Spinal cord (tissue), 10 donors: ENCODE data around the gene FFAR2. TPM values are rescaled to one million over a fixed set of nuclear protein-coding genes. Genes with fewer than 3 reads are reported as not detected.

Experiments
- DNase-seq, 6 donors: peaks; one replicate each; pipeline versions ENCODE4 v3.0.0 to v3.0.0-alpha.2; 2013 to 2015; ENCODE audit warnings: low spot score in 6 of 6, low read depth in 4 of 6
- H3K27ac ChIP-seq: one replicate; pipeline ENCODE4 v1.5.1; 2013; ENCODE audit warnings: low read depth, low read length, control low read depth
- H3K27me3 ChIP-seq: one replicate; pipeline ENCODE4 v1.6.1; 2013; ENCODE audit warnings: low read length; ENCODE audit not compliant: control insufficient read depth, insufficient read depth
- H3K36me3 ChIP-seq: one replicate; pipeline ENCODE4 v1.6.1; 2013; ENCODE audit warnings: low read length; ENCODE audit not compliant: control insufficient read depth, insufficient read depth
- H3K4me1 ChIP-seq: one replicate; pipeline ENCODE4 v1.6.1; 2013; ENCODE audit warnings: low read length; ENCODE audit not compliant: control insufficient read depth, insufficient read depth
- H3K4me3 ChIP-seq: one replicate; pipeline ENCODE4 v1.5.1; 2013; ENCODE audit warnings: low read depth, low read length, control low read depth
- H3K9me3 ChIP-seq: one replicate; pipeline ENCODE4 v1.6.1; 2013; ENCODE audit warnings: low read length; ENCODE audit not compliant: control insufficient read depth, insufficient read depth
- WGBS: methylation state at CpG from one replicate; pipeline ENCODE4 v1.1.5; 2013; ENCODE audit warnings: missing lambda C conversion rate; ENCODE audit not compliant: insufficient coverage; 5-methylcytosine and 5-hydroxymethylcytosine counted together
- polyA plus RNA-seq, 2 donors: library from polyadenylated mRNA; unstranded; fragments of 120-200 nt; gene quantifications; one replicate each; pipeline ENCODE4 v1.2.1, GENCODE V29; 2013; ENCODE audit not compliant: insufficient read length in 2 of 2
- total RNA-seq, 2 donors: library from RNA; depleted of rRNA in 1 of 2; stranded (reverse); fragments of 120-200 nt in 1 of 2; fragments of >200 nt in 1 of 2; gene quantifications; one replicate each; pipeline versions ENCODE4 v1.2.3 to v1.2.4, GENCODE V29; 2013 to 2014
- donor health status: healthy.

FFAR2 gene
- total and polyA plus RNA-seq, 4 donors, result 0.11 to 0.69 (median 0.39) TPM

- 60% methylated on average over 1 of the region's 3 CpGs for WGBS
- no peak for DNase-seq
- H3K4me3 ChIP-seq, result no peak overlapping the region
- no peaks in the 10 kb centered on the region for H3K36me3 ChIP-seq
- peak overlapping the region; percentile 50 for H3K27ac ChIP-seq
- peaks cover 27% of the 10 kb centered on the region for H3K4me1 ChIP-seq
- H3K9me3 ChIP-seq, result no peaks in the 10 kb centered on the region
- H3K27me3 ChIP-seq, result no peaks in the 10 kb centered on the region
Measured at GRCh38 chr19:35435896-35436295, 12.2 kb upstream of the FFAR2 start.

- H3K36me3 ChIP-seq, result no peaks in the 10 kb centered on the region
- H3K4me3 ChIP-seq, result no peak overlapping the region
- no peaks in the 10 kb centered on the region for H3K9me3 ChIP-seq
- H3K27ac ChIP-seq, result peak overlapping the region; percentile 57
- H3K4me1 ChIP-seq, result peaks cover 27% of the 10 kb centered on the region
- no peaks in the 10 kb centered on the region for H3K27me3 ChIP-seq
- WGBS, result 34% methylated on average over 11 of the region's 17 CpGs
- peak in 1 of 6 donors; percentile 60 for DNase-seq
Measured at GRCh38 chr19:35436477-35437405, 11.3 kb upstream of the FFAR2 start.

DNA sequence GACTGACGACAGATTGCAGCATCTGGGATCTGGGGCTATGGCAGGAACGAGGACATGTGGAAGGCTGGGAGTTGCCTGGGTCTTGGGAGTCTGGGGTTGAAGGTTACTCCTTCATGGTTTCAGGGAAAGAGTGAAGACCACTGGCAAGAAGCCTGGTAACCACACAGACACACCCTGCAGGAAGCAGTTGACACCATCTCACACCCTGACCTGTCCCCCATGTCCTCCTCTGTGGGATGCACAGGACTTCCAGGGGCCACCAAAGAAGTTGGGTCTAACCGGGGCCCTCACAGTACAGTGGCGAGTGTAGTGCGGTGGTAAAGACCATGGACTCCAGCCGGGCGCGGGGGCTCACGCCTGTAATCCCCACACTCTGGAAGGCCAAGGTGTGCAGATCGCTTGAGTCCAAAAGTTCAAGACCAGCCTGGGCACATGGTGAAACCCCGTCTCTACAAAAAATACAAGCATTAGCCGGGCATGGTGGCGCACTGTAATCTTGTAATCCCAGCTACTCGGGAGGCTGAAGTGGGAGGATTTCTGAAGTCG is 10.6 kb upstream of the FFAR2 start:
- no peaks in the 10 kb centered on the region for H3K27me3 ChIP-seq
- peaks cover 27% of the 10 kb centered on the region for H3K4me1 ChIP-seq
- DNase-seq, result no peak
- H3K4me3 ChIP-seq, result no peak overlapping the region
- peak overlapping the region; percentile 57 for H3K27ac ChIP-seq
- no peaks in the 10 kb centered on the region for H3K36me3 ChIP-seq
- 93% methylated on average over 13 of the region's 15 CpGs for WGBS
- H3K9me3 ChIP-seq, result no peaks in the 10 kb centered on the region

DNA sequence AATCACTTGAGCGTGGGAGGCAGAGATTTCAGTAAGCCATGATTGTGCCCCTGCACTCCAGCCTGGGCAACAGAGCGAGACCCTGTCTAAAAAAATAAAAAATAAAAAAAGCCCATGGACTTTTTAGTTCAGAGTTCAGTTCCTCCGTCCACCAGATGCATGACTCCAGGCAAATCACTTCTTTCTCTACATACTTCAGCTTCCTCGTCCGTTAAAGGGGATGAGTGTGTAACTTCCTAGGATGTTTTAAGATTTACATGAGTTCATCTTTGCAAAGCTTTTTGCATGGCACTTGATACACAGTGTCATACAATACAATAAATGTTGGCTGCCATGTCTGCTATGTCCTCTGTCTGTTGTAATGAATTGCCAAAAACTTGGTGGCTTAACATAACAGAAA is 10.0 kb upstream of the FFAR2 start:
- Histone ChIP-seq H3K4me1 (peaks cover 27% of the 10 kb centered on the region), H3K36me3 (no peaks in the 10 kb centered on the region), H3K27me3 (no peaks in the 10 kb centered on the region), H3K4me3 (no peak overlapping the region), H3K27ac (no peak overlapping the region), H3K9me3 (no peaks in the 10 kb centered on the region)
- DNase-seq, result no peak
- 100% methylated on average over 1 of the region's 5 CpGs for WGBS

- no peaks in the 10 kb centered on the region for H3K36me3 ChIP-seq
- 52% methylated on average over 5 of the region's 5 CpGs for WGBS
- H3K4me3 ChIP-seq, result no peak overlapping the region
- no peak for DNase-seq
- H3K27ac ChIP-seq, result no peak overlapping the region
- H3K4me1 ChIP-seq, result peaks cover 24% of the 10 kb centered on the region
- no peaks in the 10 kb centered on the region for H3K27me3 ChIP-seq
- no peaks in the 10 kb centered on the region for H3K9me3 ChIP-seq
Measured at GRCh38 chr19:35438527-35438926, 9.5 kb upstream of the FFAR2 start.

GRCh38 chr19:35439921-35440320 is 8.1 kb upstream of the FFAR2 start:
- Histone ChIP-seq H3K4me1 (peaks cover 11% of the 10 kb centered on the region), H3K9me3 (no peaks in the 10 kb centered on the region)

DNA sequence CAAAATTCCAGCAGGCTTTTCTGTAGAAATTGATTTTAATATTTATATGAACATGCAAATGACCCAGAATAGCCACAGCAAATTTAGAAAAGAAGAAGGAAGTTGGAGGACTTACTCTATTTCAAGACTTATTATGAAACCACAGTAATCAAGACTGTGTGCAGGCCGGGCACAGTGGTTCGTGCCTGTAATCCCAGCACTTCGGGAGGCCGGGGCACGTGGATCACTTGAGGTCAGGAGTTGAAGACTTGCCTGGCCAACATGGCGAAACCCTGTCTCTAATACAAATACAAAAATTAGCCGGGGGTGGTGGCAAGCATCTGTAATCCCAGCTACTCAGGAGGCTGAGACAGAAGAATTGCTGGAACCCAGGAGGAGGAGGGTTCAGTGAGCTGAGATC is 6.0 kb upstream of the FFAR2 start:
- Histone ChIP-seq H3K36me3 (no peaks in the 10 kb centered on the region), H3K4me3 (no peak overlapping the region)
- 86% methylated on average over 4 of the region's 7 CpGs for WGBS

More at GRCh38 chr19:35439921-35440320, 8.1 kb upstream of the FFAR2 start:
- 81% methylated on average over 6 of the region's 6 CpGs for WGBS
- Histone ChIP-seq H3K4me3 (no peak overlapping the region), H3K27me3 (no peaks in the 10 kb centered on the region), H3K36me3 (no peaks in the 10 kb centered on the region), H3K27ac (no peak overlapping the region)
- DNase-seq, result no peak

GRCh38 chr19:35444735-35445134 is 3.3 kb upstream of the FFAR2 start:
- H3K4me1 ChIP-seq, result no peaks in the 10 kb centered on the region
- peaks cover 1% of the 10 kb centered on the region for H3K27me3 ChIP-seq
- no peaks in the 10 kb centered on the region for H3K9me3 ChIP-seq
- H3K36me3 ChIP-seq, result no peaks in the 10 kb centered on the region
- no peak overlapping the region for H3K4me3 ChIP-seq
- no peak overlapping the region for H3K27ac ChIP-seq
- DNase-seq, result no peak
- no CpG with 5 or more reads among the region's 1 CpG for WGBS

More for the DNA sequence above, 6.0 kb upstream of the FFAR2 start:
- Histone ChIP-seq H3K27me3 (no peaks in the 10 kb centered on the region), H3K9me3 (no peaks in the 10 kb centered on the region), H3K27ac (no peak overlapping the region), H3K4me1 (no peaks in the 10 kb centered on the region)
- DNase-seq, result no peak

GRCh38 chr19:35445826-35446593 is 2.0 kb upstream of the FFAR2 start:
- DNase-seq, result no peak
- Histone ChIP-seq H3K36me3 (no peaks in the 10 kb centered on the region), H3K27me3 (peaks cover 4% of the 10 kb centered on the region), H3K27ac (no peak overlapping the region), H3K4me3 (no peak overlapping the region), H3K9me3 (no peaks in the 10 kb centered on the region), H3K4me1 (no peaks in the 10 kb centered on the region)
- 89% methylated on average over 20 of the region's 21 CpGs for WGBS
